Neural progenitor cell (in vitro differentiated cells): ENCODE data around the gene B4GALNT2. TPM values are rescaled to one million over a fixed set of nuclear protein-coding genes. Genes with fewer than 3 reads are reported as not detected.

ENCODE experiments used
- DNase-seq: peaks from one replicate; pipeline ENCODE4 v3.0.0-alpha.2; 2016; ENCODE audit warnings: low spot score
- H2AFZ ChIP-seq: fragments of 200-600 bp; sonication (generic); replicated peaks from 2 replicates; pipeline ENCODE4 v1.6.1; 2016; ENCODE audit warnings: antibody characterized with exemption
- H3F3A ChIP-seq: fragments of 200-600 bp; sonication (generic); 2 replicates; pipeline ENCODE4 v1.6.1; 2016; ENCODE audit warnings: antibody characterized with exemption, low read depth
- H3K27ac ChIP-seq: fragments of 200-600 bp; sonication (generic); 2 replicates; pipeline ENCODE4 v1.5.1; 2016; ENCODE audit warnings: mild to moderate bottlenecking
- H3K27me3 ChIP-seq: fragments of 200-600 bp; sonication (generic); 2 replicates; pipeline ENCODE4 v1.6.1; 2016; ENCODE audit warnings: mild to moderate bottlenecking, moderate library complexity
- H3K36me3 ChIP-seq: fragments of 200-600 bp; sonication (generic); 2 replicates; pipeline ENCODE4 v1.5.1; 2016
- H3K4me1 ChIP-seq: fragments of 200-600 bp; sonication (generic); 2 replicates; pipeline ENCODE4 v1.6.1; 2016; ENCODE audit warnings: mixed run types
- H3K4me2 ChIP-seq: fragments of 200-600 bp; sonication (generic); 2 replicates; pipeline ENCODE4 v1.6.1; 2016
- H3K4me3 ChIP-seq: fragments of 200-600 bp; sonication (generic); 2 replicates; pipeline ENCODE4 v1.5.1; 2016
- H3K79me2 ChIP-seq: fragments of 200-600 bp; sonication (generic); 2 replicates; pipeline ENCODE4 v1.6.1; 2016; ENCODE audit warnings: low read depth
- H3K9ac ChIP-seq: fragments of 200-600 bp; sonication (generic); 2 replicates; pipeline ENCODE4 v1.6.1; 2016
- H3K9me3 ChIP-seq: fragments of 200-600 bp; sonication (generic); 2 replicates; pipeline ENCODE4 v1.5.1; 2016; ENCODE audit warnings: low read depth
- H4K20me1 ChIP-seq: fragments of 200-600 bp; sonication (generic); 2 replicates; pipeline ENCODE4 v1.6.1; 2016; ENCODE audit warnings: low read depth
- H3K27ac Mint-ChIP-seq: 3 replicates; pipeline ENCODE4 v1.8.0; 2021; ENCODE audit warnings: mixed read lengths
- H3K27me3 Mint-ChIP-seq: 2 replicates; pipeline ENCODE4 v1.8.0; 2022; ENCODE audit warnings: low read depth, mild to moderate bottlenecking, inconsistent platforms, moderate library complexity, mixed read lengths; ENCODE audit not compliant: insufficient read depth
- H3K36me3 Mint-ChIP-seq: 3 replicates; pipeline ENCODE4 v1.8.0; 2021; ENCODE audit warnings: mixed read lengths
- H3K4me1 Mint-ChIP-seq: 3 replicates; pipeline ENCODE4 v1.8.0; 2021; ENCODE audit warnings: mixed read lengths
- H3K4me3 Mint-ChIP-seq: 3 replicates; pipeline ENCODE4 v1.8.0; 2021; ENCODE audit warnings: mild to moderate bottlenecking, moderate library complexity, mixed read lengths
- H3K9me3 Mint-ChIP-seq: 3 replicates; pipeline ENCODE4 v1.8.0; 2020; ENCODE audit warnings: mixed read lengths
- CTCF ChIP-seq: fragments of 200-600 bp; sonication (generic); IDR thresholded peaks from 2 replicates; pipeline ENCODE4 v1.5.1; 2017; ENCODE audit warnings: antibody characterized with exemption, mild to moderate bottlenecking
- EZH2 ChIP-seq: fragments of 200-600 bp; sonication (generic); IDR thresholded peaks from 2 replicates; pipeline ENCODE4 v1.6.1; 2017; ENCODE audit warnings: antibody characterized with exemption, mild to moderate bottlenecking, moderate library complexity
- EZH2phosphoT487 ChIP-seq: fragments of 200-600 bp; sonication (generic); IDR thresholded peaks from 2 replicates; pipeline ENCODE4 v1.6.1; 2017; ENCODE audit warnings: antibody characterized with exemption
- total RNA-seq: library from RNA; depleted of rRNA; stranded (reverse); fragments of >200 nt; gene quantifications from 2 replicates; pipeline ENCODE4 v1.2.3, GENCODE V29; 2015; ENCODE audit warnings: low replicate concordance

The B4GALNT2 gene
- total RNA-seq, 1 donor from 2014 or later: not detected

GRCh38 chr17:49106321-49107210 lies 26.0 kb upstream of the B4GALNT2 start:
- Histone ChIP-seq H2AFZ (peak overlapping the region; percentile 7), H3K79me2 (no peaks in the 10 kb centered on the region), H3K4me1 (no peaks in the 10 kb centered on the region), H3K36me3 (no peaks in the 10 kb centered on the region), H3K9ac (no peak overlapping the region), H3F3A (no peaks in the 10 kb centered on the region), H3K27ac (no peak overlapping the region), H4K20me1 (no peaks in the 10 kb centered on the region), H3K4me2 (no peak overlapping the region), H3K4me3 (no peak overlapping the region), H3K27me3 (no peaks in the 10 kb centered on the region), H3K9me3 (no peaks in the 10 kb centered on the region)
- no peak for TF ChIP-seq EZH2phosphoT487
- no peak for TF ChIP-seq EZH2
- DNase-seq: no peak
- Mint-ChIP-seq H3K4me1 (peaks cover 7% of the 10 kb centered on the region), H3K9me3 (no peaks in the 10 kb centered on the region), H3K4me3 (no peak overlapping the region), H3K27me3 (no peaks in the 10 kb centered on the region), H3K36me3 (no peaks in the 10 kb centered on the region), H3K27ac (no peak overlapping the region)

GRCh38 chr17:49107211-49107557 lies 25.4 kb upstream of the B4GALNT2 start:
- Histone ChIP-seq H3K4me1 (no peaks in the 10 kb centered on the region), H3K9me3 (no peaks in the 10 kb centered on the region), H3K9ac (no peak overlapping the region), H3K27me3 (no peaks in the 10 kb centered on the region), H4K20me1 (no peaks in the 10 kb centered on the region), H3F3A (no peaks in the 10 kb centered on the region), H2AFZ (no peak overlapping the region), H3K79me2 (no peaks in the 10 kb centered on the region), H3K4me2 (no peak overlapping the region), H3K4me3 (no peak overlapping the region), H3K36me3 (no peaks in the 10 kb centered on the region), H3K27ac (no peak overlapping the region)
- Mint-ChIP-seq H3K4me1 (peaks cover 3% of the 10 kb centered on the region), H3K36me3 (no peaks in the 10 kb centered on the region), H3K27ac (no peak overlapping the region), H3K4me3 (no peak overlapping the region), H3K27me3 (no peaks in the 10 kb centered on the region), H3K9me3 (no peaks in the 10 kb centered on the region)
- no peak for DNase-seq
- TF ChIP-seq EZH2 (no peak), EZH2phosphoT487 (no peak), CTCF (no peak)

GRCh38 chr17:49108318-49108717 lies 24.3 kb upstream of the B4GALNT2 start:
- H3K9ac ChIP-seq: no peak overlapping the region
- no peak for TF ChIP-seq EZH2
- TF ChIP-seq EZH2phosphoT487: no peak
- TF ChIP-seq CTCF: no peak
- Mint-ChIP-seq H3K27me3 (no peaks in the 10 kb centered on the region), H3K4me3 (no peak overlapping the region), H3K4me1 (peaks cover 3% of the 10 kb centered on the region), H3K27ac (no peak overlapping the region), H3K36me3 (no peaks in the 10 kb centered on the region), H3K9me3 (no peaks in the 10 kb centered on the region)
- no peaks in the 10 kb centered on the region for H3K4me1 ChIP-seq
- no peaks in the 10 kb centered on the region for H3K9me3 ChIP-seq
- no peaks in the 10 kb centered on the region for H3K79me2 ChIP-seq
- no peak overlapping the region for H2AFZ ChIP-seq
- no peaks in the 10 kb centered on the region for H3K36me3 ChIP-seq
- H3K27me3 ChIP-seq: no peaks in the 10 kb centered on the region
- H3K4me3 ChIP-seq: no peak overlapping the region
- no peaks in the 10 kb centered on the region for H4K20me1 ChIP-seq
- DNase-seq: no peak
- H3K4me2 ChIP-seq: no peak overlapping the region
- no peaks in the 10 kb centered on the region for H3F3A ChIP-seq
- no peak overlapping the region for H3K27ac ChIP-seq

- no peak for DNase-seq
- peaks cover 3% of the 10 kb centered on the region for H3K4me1 Mint-ChIP-seq
- no peak overlapping the region for H3K9ac ChIP-seq
- TF ChIP-seq CTCF (no peak), EZH2 (no peak), EZH2phosphoT487 (no peak)
- no peaks in the 10 kb centered on the region for H3K36me3 Mint-ChIP-seq
- no peaks in the 10 kb centered on the region for H3F3A ChIP-seq
- no peaks in the 10 kb centered on the region for H3K36me3 ChIP-seq
- no peak overlapping the region for H3K27ac ChIP-seq
- no peak overlapping the region for H3K27ac Mint-ChIP-seq
- no peak overlapping the region for H3K4me3 Mint-ChIP-seq
- no peak overlapping the region for H3K4me2 ChIP-seq
- H2AFZ ChIP-seq: no peak overlapping the region
- H3K27me3 Mint-ChIP-seq: no peaks in the 10 kb centered on the region
- H4K20me1 ChIP-seq: no peaks in the 10 kb centered on the region
- no peaks in the 10 kb centered on the region for H3K9me3 ChIP-seq
- H3K4me1 ChIP-seq: no peaks in the 10 kb centered on the region
- no peak overlapping the region for H3K4me3 ChIP-seq
- no peaks in the 10 kb centered on the region for H3K79me2 ChIP-seq
- no peaks in the 10 kb centered on the region for H3K27me3 ChIP-seq
- no peaks in the 10 kb centered on the region for H3K9me3 Mint-ChIP-seq
Observed at GRCh38 chr17:49110509-49110908, 22.1 kb upstream of the B4GALNT2 start.
